ENCODE data around the gene ESRRB. TPM values are rescaled to one million over a fixed set of nuclear protein-coding genes. Genes with fewer than 3 reads are reported as not detected.

The ESRRB gene
- total RNA-seq, 4 donors from 2014 or later = 0.27 TPM; not detected in 3

- H3K4me1 ChIP-seq = peaks cover 0 to 5% (median 2%) of the 10 kb centered on the region in 4 donors
- no peak overlapping the region for H3K27ac ChIP-seq
- WGBS, 2 donors (ENCODE audit: low coverage in 1 of 2) = 79 to 100% methylated on average over 3 to 5 of the region's 5 CpGs
- H3K27me3 ChIP-seq = peaks cover 15% of the 10 kb centered on the region
- no peaks in the 10 kb centered on the region for H3K36me3 ChIP-seq
- no peaks in the 10 kb centered on the region for H3K9me3 ChIP-seq
- intact Hi-C loops (cut with DNase I; ENCODE audit: low total_unique reads) = loop anchor here (2.0 kb wide), 1 partner anchor 301 kb away; no protein-coding TSS in a partner anchor
- no peak overlapping the region for H3K4me3 ChIP-seq
- in situ Hi-C loops (cut with MboI; ENCODE audit: low pct_ligation_motif_present in 1 of 4, low pct_unique_long_range_greater_than_20kb in 1 of 4, low sequenced_read_pairs in 3 of 4) = loop anchor here (10.0 to 25.0 kb wide), 2 partner anchors 290 to 297 kb away; no protein-coding TSS in a partner anchor
- no peak for DNase-seq
- TF ChIP-seq POLR2AphosphoS5 (IDR thresholded peaks at IDR 0.05) (no peak), CTCF (IDR thresholded peaks at IDR 0.05) (no peak), EP300 (IDR thresholded peaks at IDR 0.05; ENCODE audit: low read depth) (no peak), POLR2A (IDR thresholded peaks at IDR 0.05) (no peak)
Observed at GRCh38 chr14:76351941-76352340, 24.0 kb upstream of the ESRRB start.

GRCh38 chr14:76352639-76353281 lies 23.2 kb upstream of the ESRRB start:
- in situ Hi-C loops (cut with MboI; ENCODE audit: low pct_ligation_motif_present in 1 of 4, low pct_unique_long_range_greater_than_20kb in 1 of 4, low sequenced_read_pairs in 3 of 4) = loop anchor here (10.0 to 25.0 kb wide), 2 partner anchors 290 to 298 kb away; no protein-coding TSS in a partner anchor
- peaks cover 0 to 5% (median 2%) of the 10 kb centered on the region in 4 donors for H3K4me1 ChIP-seq

GRCh38 chr14:76354310-76354709 lies 21.6 kb upstream of the ESRRB start:
- Histone ChIP-seq H3K27me3 (peaks cover 15% of the 10 kb centered on the region), H3K4me1 (peaks cover 0 to 5% (median 2%) of the 10 kb centered on the region in 4 donors), H3K4me3 (no peak overlapping the region), H3K27ac (no peak overlapping the region), H3K36me3 (no peaks in the 10 kb centered on the region), H3K9me3 (no peaks in the 10 kb centered on the region)
- in situ Hi-C loops (cut with MboI; ENCODE audit: low pct_ligation_motif_present in 1 of 4, low pct_unique_long_range_greater_than_20kb in 1 of 4, low sequenced_read_pairs in 3 of 4) = loop anchor here (10.0 to 25.0 kb wide), 2 partner anchors 292 to 300 kb away; no protein-coding TSS in a partner anchor
- intact Hi-C loops (cut with DNase I; ENCODE audit: low total_unique reads) = no loop called here
- DNase-seq = no peak
- 84% methylated on average over 4 of the region's 4 CpGs; no CpG with 5 or more reads in 1 of the 2 donors for WGBS, 2 donors (ENCODE audit: low coverage in 1 of 2)
- TF ChIP-seq POLR2A (IDR thresholded peaks at IDR 0.05) (no peak), CTCF (IDR thresholded peaks at IDR 0.05) (no peak), POLR2AphosphoS5 (IDR thresholded peaks at IDR 0.05) (no peak), EP300 (IDR thresholded peaks at IDR 0.05; ENCODE audit: low read depth) (no peak)

More at GRCh38 chr14:76352639-76353281, 23.2 kb upstream of the ESRRB start:
- TF ChIP-seq POLR2A (IDR thresholded peaks at IDR 0.05) = no peak
- no peak for TF ChIP-seq EP300 (IDR thresholded peaks at IDR 0.05; ENCODE audit: low read depth)
- peak; percentile 61 to 78 (median 69) for TF ChIP-seq CTCF (IDR thresholded peaks at IDR 0.05)
- TF ChIP-seq POLR2AphosphoS5 (IDR thresholded peaks at IDR 0.05) = no peak
- H3K27me3 ChIP-seq = peaks cover 15% of the 10 kb centered on the region
- DNase-seq = peak; percentile 20
- no peaks in the 10 kb centered on the region for H3K9me3 ChIP-seq
- WGBS, 2 donors (ENCODE audit: low coverage in 1 of 2) = 8% methylated on average over 36 of the region's 40 CpGs; no CpG with 5 or more reads in 1 of the 2 donors
- no peak overlapping the region for H3K27ac ChIP-seq
- intact Hi-C loops (cut with DNase I; ENCODE audit: low total_unique reads) = loop anchor here (2.0 kb wide), 1 partner anchor 302 kb away; no protein-coding TSS in a partner anchor
- H3K4me3 ChIP-seq = peak overlapping the region in 1 of 4 donors; percentile 28
- H3K36me3 ChIP-seq = no peaks in the 10 kb centered on the region

GRCh38 chr14:76355771-76356170 lies 20.2 kb upstream of the ESRRB start:
- peaks cover 0 to 5% (median 2%) of the 10 kb centered on the region in 4 donors for H3K4me1 ChIP-seq
- no peak for TF ChIP-seq EP300 (IDR thresholded peaks at IDR 0.05; ENCODE audit: low read depth)
- no peak for TF ChIP-seq POLR2A (IDR thresholded peaks at IDR 0.05)
- TF ChIP-seq CTCF (IDR thresholded peaks at IDR 0.05) = no peak
- TF ChIP-seq POLR2AphosphoS5 (IDR thresholded peaks at IDR 0.05) = no peak
- no peaks in the 10 kb centered on the region for H3K9me3 ChIP-seq
- in situ Hi-C loops (cut with MboI; ENCODE audit: low pct_ligation_motif_present in 1 of 4, low pct_unique_long_range_greater_than_20kb in 1 of 4, low sequenced_read_pairs in 3 of 4) (loop anchor here (10.0 to 25.0 kb wide), 2 partner anchors 293 to 301 kb away; no protein-coding TSS in a partner anchor), intact Hi-C loops (cut with DNase I; ENCODE audit: low total_unique reads) (no loop called here)
- 60 to 85% methylated on average over 1 to 3 of the region's 3 CpGs for WGBS, 2 donors (ENCODE audit: low coverage in 1 of 2)
- H3K4me3 ChIP-seq = no peak overlapping the region
- no peak for DNase-seq
- peaks cover 15% of the 10 kb centered on the region for H3K27me3 ChIP-seq
- no peak overlapping the region for H3K27ac ChIP-seq
- H3K36me3 ChIP-seq = no peaks in the 10 kb centered on the region

All from transverse colon (tissue), 4 donors.